Sigmoid colon (tissue), 4 donors: Measurements from ENCODE around the gene SLC1A5.

Source experiments
- CTCF ChIP-seq, 4 experiments: fragments of 450-650 bp in 3 of 4; fragments of 200-600 bp in 1 of 4; IDR thresholded peaks; one replicate each; pipeline ENCODE4 v1.5.1; 2016 to 2019; ENCODE audit warnings: antibody characterized with exemption in 4 of 4, mild to moderate bottlenecking in 3 of 4, moderate library complexity in 2 of 4
- EP300 ChIP-seq, 4 donors: sonication (generic); formaldehyde crosslinking; IDR thresholded peaks; one replicate each; pipeline ENCODE4 v1.6.1; 2017; ENCODE audit warnings: antibody characterized with exemption in 4 of 4
- POLR2A ChIP-seq, 2 donors: fragments of 450-650 bp; IDR thresholded peaks; one replicate each; pipeline ENCODE4 v1.6.1; 2016; ENCODE audit warnings: antibody characterized with exemption in 2 of 2, mild to moderate bottlenecking in 2 of 2, moderate library complexity in 2 of 2
- POLR2AphosphoS5 ChIP-seq, 4 donors: sonication (generic); formaldehyde crosslinking; IDR thresholded peaks; one replicate each; pipeline ENCODE4 v1.6.1; 2017; ENCODE audit warnings: antibody characterized with exemption in 4 of 4

- no peak for TF ChIP-seq CTCF (IDR thresholded peaks at IDR 0.05)
- TF ChIP-seq POLR2A (IDR thresholded peaks at IDR 0.05), result no peak
- no peak for TF ChIP-seq POLR2AphosphoS5 (IDR thresholded peaks at IDR 0.05)
- no peak for TF ChIP-seq EP300 (IDR thresholded peaks at IDR 0.05)
Observed at GRCh38 chr19:46736531-46737297, 51.7 kb downstream of the SLC1A5 start.
